ENCODE data around the gene OR5K4. TPM values are rescaled to one million over a fixed set of nuclear protein-coding genes. Genes with fewer than 3 reads are reported as not detected.

OR5K4 gene
- total RNA-seq (2014; rRNA removed; shearing (Covaris generic)), result not detected in 2 replicates

- DNase-seq (ENCODE audit: low spot score), result no peak
Measured at GRCh38 chr3:98353554-98353953, at the start of gene OR5K4. Gene OR5K4, plus strand, starts transcription at chr3:98353854. Its CDS starts 0 bp downstream, at chr3:98353854.

GRCh38 chr3:98322101-98322500, 31.6 kb upstream of the OR5K4 start:
- DNase-seq (ENCODE audit: low spot score), result no peak
- in situ Hi-C loops (cut with HindIII; ENCODE audit: low sequenced_read_pairs), result no loop called here

More at GRCh38 chr3:98353554-98353953, at the start of gene OR5K4:
- in situ Hi-C loops (cut with HindIII; ENCODE audit: low sequenced_read_pairs), result no loop called here

GRCh38 chr3:98322686-98323085, 31.0 kb upstream of the OR5K4 start:
- DNase-seq (ENCODE audit: low spot score), result no peak
- in situ Hi-C loops (cut with HindIII; ENCODE audit: low sequenced_read_pairs), result no loop called here

- in situ Hi-C loops (cut with HindIII; ENCODE audit: low sequenced_read_pairs), result no loop called here
- no peak for DNase-seq (ENCODE audit: low spot score)
Measured at GRCh38 chr3:98323425-98323824, 30.2 kb upstream of the OR5K4 start.

GRCh38 chr3:98325055-98325454, 28.6 kb upstream of the OR5K4 start:
- DNase-seq (ENCODE audit: low spot score), result no peak
- in situ Hi-C loops (cut with HindIII; ENCODE audit: low sequenced_read_pairs), result no loop called here

GRCh38 chr3:98326105-98326893, 27.4 kb upstream of the OR5K4 start:
- in situ Hi-C loops (cut with HindIII; ENCODE audit: low sequenced_read_pairs), result no loop called here
- DNase-seq (ENCODE audit: low spot score), result no peak

GRCh38 chr3:98326945-98327344, 26.7 kb upstream of the OR5K4 start:
- in situ Hi-C loops (cut with HindIII; ENCODE audit: low sequenced_read_pairs), result no loop called here
- no peak for DNase-seq (ENCODE audit: low spot score)

GRCh38 chr3:98328933-98329332, 24.7 kb upstream of the OR5K4 start:
- DNase-seq (ENCODE audit: low spot score), result no peak
- in situ Hi-C loops (cut with HindIII; ENCODE audit: low sequenced_read_pairs), result no loop called here

GRCh38 chr3:98329392-98330124, 24.1 kb upstream of the OR5K4 start:
- in situ Hi-C loops (cut with HindIII; ENCODE audit: low sequenced_read_pairs), result no loop called here
- peak; percentile 30 for DNase-seq (ENCODE audit: low spot score)

GRCh38 chr3:98331329-98331728, 22.3 kb upstream of the OR5K4 start:
- DNase-seq (ENCODE audit: low spot score), result no peak
- in situ Hi-C loops (cut with HindIII; ENCODE audit: low sequenced_read_pairs), result no loop called here

GRCh38 chr3:98333989-98334606, 19.6 kb upstream of the OR5K4 start:
- in situ Hi-C loops (cut with HindIII; ENCODE audit: low sequenced_read_pairs), result no loop called here

GRCh38 chr3:98339031-98339430, 14.6 kb upstream of the OR5K4 start:
- DNase-seq (ENCODE audit: low spot score), result no peak
- in situ Hi-C loops (cut with HindIII; ENCODE audit: low sequenced_read_pairs), result no loop called here

More at GRCh38 chr3:98333989-98334606, 19.6 kb upstream of the OR5K4 start:
- no peak for DNase-seq (ENCODE audit: low spot score)

GRCh38 chr3:98341758-98342157, 11.9 kb upstream of the OR5K4 start:
- in situ Hi-C loops (cut with HindIII; ENCODE audit: low sequenced_read_pairs), result no loop called here
- DNase-seq (ENCODE audit: low spot score), result no peak

GRCh38 chr3:98343647-98344507, 9.8 kb upstream of the OR5K4 start:
- DNase-seq (ENCODE audit: low spot score), result peak; percentile 14
- in situ Hi-C loops (cut with HindIII; ENCODE audit: low sequenced_read_pairs), result no loop called here

- no peak for DNase-seq (ENCODE audit: low spot score)
- in situ Hi-C loops (cut with HindIII; ENCODE audit: low sequenced_read_pairs), result no loop called here
Measured at GRCh38 chr3:98350082-98350481, 3.6 kb upstream of the OR5K4 start.

GRCh38 chr3:98359250-98359649, 5.6 kb downstream of the OR5K4 start:
- in situ Hi-C loops (cut with HindIII; ENCODE audit: low sequenced_read_pairs), result no loop called here
- no peak for DNase-seq (ENCODE audit: low spot score)

GRCh38 chr3:98359993-98360675, 6.5 kb downstream of the OR5K4 start:
- in situ Hi-C loops (cut with HindIII; ENCODE audit: low sequenced_read_pairs), result no loop called here
- DNase-seq (ENCODE audit: low spot score), result no peak

- in situ Hi-C loops (cut with HindIII; ENCODE audit: low sequenced_read_pairs), result no loop called here
- no peak for DNase-seq (ENCODE audit: low spot score)
Measured at GRCh38 chr3:98360681-98361080, 7.0 kb downstream of the OR5K4 start.

- DNase-seq (ENCODE audit: low spot score), result no peak
- in situ Hi-C loops (cut with HindIII; ENCODE audit: low sequenced_read_pairs), result no loop called here
Measured at GRCh38 chr3:98361289-98361688, 7.6 kb downstream of the OR5K4 start.

All from G401 (cell line).